ENCODE measurements around the gene GLRX2.
A peak's percentile ranks its signal among the peaks of the same experiment; 100 is the strongest.

Gene GLRX2

GRCh38 chr1:193111641-193112090, 6.5 kb upstream of the GLRX2 start:
- DNase-seq, result no peak

- no peak for DNase-seq
Observed at GRCh38 chr1:193110864-193111263, 5.7 kb upstream of the GLRX2 start.

DNA sequence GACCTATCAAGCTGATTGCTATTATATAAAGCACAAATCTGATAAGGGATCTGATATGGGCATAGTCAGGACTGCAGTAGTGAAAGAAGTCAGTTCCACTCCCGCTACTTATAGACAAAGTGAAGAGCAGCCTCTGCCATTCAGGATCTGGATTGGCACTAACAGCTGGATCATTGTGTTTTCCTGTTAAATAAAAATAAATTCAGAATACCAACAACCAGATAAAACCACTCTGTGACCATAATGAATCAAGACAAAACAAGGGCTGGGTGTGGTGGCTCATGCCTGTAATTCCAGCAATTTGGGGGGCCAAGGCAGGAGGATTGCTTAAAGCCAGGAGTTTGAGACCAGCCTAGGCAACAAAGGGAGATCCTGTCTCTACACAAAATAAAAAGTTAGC, 5.0 kb upstream of the GLRX2 start:
- DNase-seq, result no peak

GRCh38 chr1:193109619-193110018, 4.4 kb upstream of the GLRX2 start:
- DNase-seq, result no peak

DNA sequence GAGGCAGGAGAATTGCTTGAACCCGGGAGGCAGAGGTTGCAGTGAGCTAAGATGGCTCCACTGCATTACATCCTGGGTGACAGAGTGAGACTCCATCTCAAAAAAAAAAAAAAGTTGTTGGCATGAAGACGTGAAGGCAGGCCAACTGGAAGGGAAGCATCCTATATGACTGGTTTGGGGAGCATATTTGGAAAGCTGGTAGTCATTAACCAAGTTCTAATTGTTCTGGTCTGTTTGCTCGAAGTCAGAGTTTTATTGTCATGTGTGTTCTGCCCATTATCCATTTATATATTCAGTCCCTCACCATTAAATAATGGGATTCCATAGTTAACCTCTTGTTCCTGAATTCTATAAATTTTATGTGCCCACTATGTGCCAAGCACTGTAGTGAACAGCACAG, 3.3 kb upstream of the GLRX2 start:
- DNase-seq, result no peak

DNA sequence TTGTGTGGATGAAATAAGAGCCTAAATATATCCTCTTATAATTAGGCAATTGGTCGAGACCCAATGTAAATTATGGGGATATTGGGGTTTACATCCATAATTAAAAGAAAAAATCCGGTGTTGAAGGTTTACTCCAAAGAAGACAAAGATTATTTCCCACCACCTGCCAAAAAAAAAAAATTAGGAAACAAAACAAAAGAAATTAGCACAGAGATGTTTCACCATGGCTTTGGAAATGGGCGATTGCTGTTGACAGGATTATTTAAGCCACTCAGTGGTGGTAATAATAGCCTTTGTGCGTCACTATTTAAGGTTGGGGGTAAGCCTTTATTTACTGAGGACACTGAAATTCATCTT, 585 bp upstream of the GLRX2 start:
- no peak for DNase-seq

- peak; percentile 19 for DNase-seq
Observed at GRCh38 chr1:193104502-193104906, 710 bp downstream of the GLRX2 start.

- no peak for DNase-seq
Observed at GRCh38 chr1:193103759-193104501, 1.3 kb downstream of the GLRX2 start.

DNA sequence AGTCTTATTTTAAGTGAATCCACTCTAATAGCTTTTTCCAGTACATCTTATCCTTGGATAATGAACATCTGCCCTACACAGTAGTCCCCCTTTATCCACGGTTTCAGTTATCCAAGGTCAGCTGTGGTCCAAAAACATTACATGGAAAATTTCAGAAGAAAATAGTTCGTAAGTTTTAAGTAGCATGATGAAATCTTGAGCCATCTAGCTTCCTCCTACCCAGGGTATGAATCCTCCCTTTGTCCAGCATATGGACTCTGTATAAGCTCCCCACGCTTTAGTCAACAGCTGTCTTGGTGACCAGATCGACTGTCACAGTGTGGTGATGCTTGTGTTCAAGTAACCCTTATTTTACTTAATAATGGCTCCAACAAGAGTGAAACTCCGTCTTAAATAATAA, 2.6 kb downstream of the GLRX2 start:
- DNase-seq, result no peak

DNA sequence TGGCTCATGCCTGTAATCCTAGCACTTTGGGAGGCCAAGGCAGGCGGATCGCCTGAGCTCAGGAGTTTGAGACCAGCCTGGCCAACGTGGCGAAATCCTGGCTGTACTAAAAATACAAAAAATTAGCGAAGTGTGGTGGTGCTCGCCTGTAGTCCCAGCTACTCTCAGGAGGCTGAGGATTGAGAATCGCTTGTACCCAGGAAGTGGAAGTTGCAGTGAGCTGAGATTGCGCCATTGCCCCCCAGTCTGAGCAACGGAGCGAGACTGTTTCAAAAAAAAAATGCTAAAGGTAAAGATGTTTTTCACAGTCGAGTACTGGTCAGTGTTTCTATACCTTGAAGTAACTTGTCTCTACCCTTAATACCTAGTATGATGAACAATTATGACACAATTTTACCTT, 11.1 kb downstream of the GLRX2 start:
- no peak for DNase-seq

DNA sequence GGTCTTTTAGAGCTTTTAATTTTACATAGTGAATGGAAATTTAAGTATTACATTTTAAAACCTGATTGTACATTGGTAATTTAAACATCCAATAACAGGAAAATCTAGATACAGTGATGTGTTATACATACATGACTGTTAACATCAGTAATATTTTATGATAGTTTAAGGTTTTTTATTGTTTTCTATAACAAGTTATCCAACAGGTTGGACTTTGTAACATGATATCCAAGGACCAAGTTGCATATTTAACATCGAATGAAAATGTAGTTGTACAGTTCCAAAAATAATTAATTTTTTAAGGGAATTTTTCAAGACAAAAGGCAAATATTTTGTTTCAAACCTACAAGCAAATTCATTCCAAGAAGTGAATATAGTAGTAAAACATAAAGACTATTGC, 14.3 kb downstream of the GLRX2 start:
- no peak for DNase-seq

GRCh38 chr1:193087893-193088292, 17.3 kb downstream of the GLRX2 start:
- DNase-seq, result no peak

- DNase-seq, result no peak
Observed at GRCh38 chr1:193086342-193086741, 18.9 kb downstream of the GLRX2 start.

DNA sequence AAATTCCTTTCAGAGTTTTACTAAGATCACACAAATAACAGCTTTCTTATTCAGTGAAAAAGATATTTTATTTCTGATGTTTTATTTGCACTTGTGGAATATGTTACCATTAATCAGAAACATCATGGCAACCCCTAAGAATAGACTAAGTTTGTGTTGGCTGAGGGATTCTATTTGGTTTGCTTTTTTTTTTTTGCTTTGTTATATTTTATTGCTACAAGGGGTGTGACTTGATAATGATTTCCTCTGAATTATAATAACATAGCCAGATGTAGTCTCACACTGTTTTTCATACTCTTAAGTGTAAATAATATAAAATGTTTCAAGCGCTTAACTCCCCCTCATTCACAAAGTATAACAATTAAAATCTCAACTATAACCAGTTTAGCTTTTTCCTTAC, 20.0 kb downstream of the GLRX2 start:
- no peak for DNase-seq

- DNase-seq, result no peak
Observed at GRCh38 chr1:193083365-193084088, 21.7 kb downstream of the GLRX2 start.

DNA sequence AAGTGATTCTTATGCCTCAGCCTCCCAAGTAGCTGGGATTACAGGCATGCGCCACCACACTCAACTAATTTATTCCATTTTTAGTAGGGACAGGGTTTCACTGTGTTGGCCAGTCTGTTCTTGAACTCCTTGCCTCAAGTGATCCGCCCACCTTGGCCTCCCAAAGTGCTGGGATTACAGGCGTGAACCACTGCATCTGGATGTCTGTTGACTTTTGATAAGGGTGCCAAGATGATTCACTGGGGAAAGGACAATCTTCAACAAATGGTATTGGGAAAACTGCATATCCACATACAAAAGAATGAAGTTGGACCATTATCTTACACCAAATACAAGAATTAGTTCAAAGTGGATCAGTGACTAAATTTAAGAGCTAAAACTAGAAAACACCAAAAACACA, 26.0 kb downstream of the GLRX2 start:
- no peak for DNase-seq

GRCh38 chr1:193077991-193078390, 27.2 kb downstream of the GLRX2 start:
- DNase-seq, result no peak

- DNase-seq, result no peak
Observed at GRCh38 chr1:193070942-193071341, 34.3 kb downstream of the GLRX2 start.

- DNase-seq, result no peak
Observed at GRCh38 chr1:193070386-193070753, 34.8 kb downstream of the GLRX2 start.

DNA sequence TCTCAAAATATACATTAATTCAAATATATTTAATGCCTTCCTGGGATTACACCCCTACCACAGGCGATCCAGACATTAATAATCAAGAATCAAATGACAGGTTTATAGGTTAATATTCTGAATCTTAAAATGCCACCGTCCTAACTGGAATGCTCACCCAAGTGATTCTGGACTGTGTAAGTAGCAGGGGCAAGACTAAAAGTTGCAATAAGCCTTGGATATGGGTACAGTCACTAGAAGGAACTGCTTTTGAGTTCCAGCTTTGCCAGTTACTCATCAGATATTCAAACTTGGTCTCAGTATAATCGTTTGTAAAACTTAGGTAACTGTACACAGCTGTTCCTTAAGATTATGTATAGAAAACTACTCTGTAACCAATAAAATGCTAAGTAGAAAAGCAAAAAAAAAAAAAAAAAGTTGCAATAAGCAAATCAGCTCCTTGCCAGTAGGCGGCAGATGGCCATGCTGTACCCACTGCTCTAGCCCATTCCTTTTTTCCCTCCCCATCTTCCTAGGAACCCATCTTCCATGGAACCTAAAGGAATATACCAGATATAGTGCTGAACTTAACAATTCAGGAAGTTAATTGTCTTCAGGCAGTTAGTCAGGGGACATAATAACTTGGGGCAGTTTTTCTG, 35.3 kb downstream of the GLRX2 start:
- DNase-seq, result no peak

GRCh38 chr1:193068013-193068412, 37.2 kb downstream of the GLRX2 start:
- no peak for DNase-seq

- DNase-seq, result no peak
Observed at GRCh38 chr1:193066606-193067005, 38.6 kb downstream of the GLRX2 start.

GRCh38 chr1:193065954-193066353, 39.3 kb downstream of the GLRX2 start:
- no peak for DNase-seq
